NB4 (cell line): ENCODE measurements around the gene NDUFB10.
A peak's percentile ranks its signal among the peaks of the same experiment; 100 is the strongest.
"Not testable (repeated sequence)": the region's sequence is repeated elsewhere in the genome, so short reads cannot be mapped to it uniquely, and the experiment has no call there.

Source experiments
- DNase-seq: peaks from one replicate; pipeline ENCODE4 v3.0.0; 2010; ENCODE audit warnings: low read depth
- H3K4me3 ChIP-seq: one replicate; pipeline ENCODE4 v1.5.1; 2011; ENCODE audit warnings: mild to moderate bottlenecking, low read depth, low read length, moderate library complexity
- MAX ChIP-seq: IDR thresholded peaks from 2 replicates; pipeline ENCODE4 v1.6.1; 2011; ENCODE audit warnings: low read depth, low read length
- MYC ChIP-seq: IDR thresholded peaks from 2 replicates; pipeline ENCODE4 v1.6.1; 2011; ENCODE audit warnings: low read depth, low read length
- POLR2A ChIP-seq: IDR thresholded peaks from 2 replicates; pipeline ENCODE4 v1.6.1; 2011; ENCODE audit warnings: mild to moderate bottlenecking; ENCODE audit not compliant: insufficient read length; ENCODE audit errors: extremely low read depth
- TF ChIP-seq, protein P1 (sequence below): IDR thresholded peaks from one replicate; pipeline ENCODE4 v1.5.1; 2012; ENCODE audit warnings: low read depth, low read length

NDUFB10 gene

DNA sequence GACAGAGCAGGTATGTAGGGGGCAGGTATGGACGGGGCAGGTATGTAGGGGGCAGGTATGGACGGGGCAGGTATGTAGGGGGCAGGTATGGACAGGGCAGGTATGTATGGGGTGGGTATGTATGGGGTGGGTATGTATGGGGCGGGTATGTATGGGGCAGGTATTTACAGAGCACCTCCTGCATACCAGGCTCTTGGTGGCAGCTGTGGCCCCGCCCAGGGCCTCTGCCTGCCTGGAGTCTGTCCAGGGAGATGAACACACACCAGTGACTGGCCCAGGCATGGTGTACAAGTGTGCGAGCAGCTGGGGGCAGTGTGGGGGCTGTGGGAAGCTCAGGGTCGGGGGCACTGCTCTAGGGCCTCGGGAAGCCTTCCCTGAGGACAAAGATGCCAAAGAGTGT lies 9.3 kb upstream of the NDUFB10 start:
- H3K4me3 ChIP-seq, result no peak overlapping the region
- DNase-seq, result no peak
- TF ChIP-seq, protein P1, sequence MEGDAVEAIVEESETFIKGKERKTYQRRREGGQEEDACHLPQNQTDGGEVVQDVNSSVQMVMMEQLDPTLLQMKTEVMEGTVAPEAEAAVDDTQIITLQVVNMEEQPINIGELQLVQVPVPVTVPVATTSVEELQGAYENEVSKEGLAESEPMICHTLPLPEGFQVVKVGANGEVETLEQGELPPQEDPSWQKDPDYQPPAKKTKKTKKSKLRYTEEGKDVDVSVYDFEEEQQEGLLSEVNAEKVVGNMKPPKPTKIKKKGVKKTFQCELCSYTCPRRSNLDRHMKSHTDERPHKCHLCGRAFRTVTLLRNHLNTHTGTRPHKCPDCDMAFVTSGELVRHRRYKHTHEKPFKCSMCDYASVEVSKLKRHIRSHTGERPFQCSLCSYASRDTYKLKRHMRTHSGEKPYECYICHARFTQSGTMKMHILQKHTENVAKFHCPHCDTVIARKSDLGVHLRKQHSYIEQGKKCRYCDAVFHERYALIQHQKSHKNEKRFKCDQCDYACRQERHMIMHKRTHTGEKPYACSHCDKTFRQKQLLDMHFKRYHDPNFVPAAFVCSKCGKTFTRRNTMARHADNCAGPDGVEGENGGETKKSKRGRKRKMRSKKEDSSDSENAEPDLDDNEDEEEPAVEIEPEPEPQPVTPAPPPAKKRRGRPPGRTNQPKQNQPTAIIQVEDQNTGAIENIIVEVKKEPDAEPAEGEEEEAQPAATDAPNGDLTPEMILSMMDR, result no peak
- TF ChIP-seq MYC, result no peak
- TF ChIP-seq MAX, result no peak
- no peak for TF ChIP-seq POLR2A

DNA sequence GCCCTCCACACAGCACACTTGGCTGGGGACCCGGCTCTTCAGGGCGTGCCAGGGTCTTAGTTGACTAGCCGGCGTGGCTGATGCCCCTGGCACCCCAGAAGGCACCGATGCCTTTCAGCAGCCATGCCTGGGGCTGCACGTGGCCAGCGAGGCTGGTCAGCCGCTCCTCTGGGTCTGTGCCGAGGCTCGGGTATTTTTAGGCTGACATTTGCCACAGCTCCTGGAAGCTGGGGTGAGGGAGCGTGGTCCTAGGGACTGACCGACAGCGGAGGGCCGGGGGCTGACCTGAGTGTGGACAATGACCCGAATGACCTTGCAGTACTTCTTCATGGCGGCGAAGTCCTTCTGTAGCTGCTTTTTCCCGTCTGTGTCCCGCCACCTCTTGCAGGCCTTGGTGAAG lies 8.8 kb upstream of the NDUFB10 start:
- H3K4me3 ChIP-seq, result no peak overlapping the region
- no peak for DNase-seq
- TF ChIP-seq, protein P1, result no peak

GRCh38 chr16:1953734-1954133 lies 5.6 kb upstream of the NDUFB10 start:
- no peak overlapping the region for H3K4me3 ChIP-seq
- DNase-seq, result no peak
- no peak for TF ChIP-seq MAX
- no peak for TF ChIP-seq POLR2A
- no peak for TF ChIP-seq MYC
- TF ChIP-seq, protein P1, result no peak

DNA sequence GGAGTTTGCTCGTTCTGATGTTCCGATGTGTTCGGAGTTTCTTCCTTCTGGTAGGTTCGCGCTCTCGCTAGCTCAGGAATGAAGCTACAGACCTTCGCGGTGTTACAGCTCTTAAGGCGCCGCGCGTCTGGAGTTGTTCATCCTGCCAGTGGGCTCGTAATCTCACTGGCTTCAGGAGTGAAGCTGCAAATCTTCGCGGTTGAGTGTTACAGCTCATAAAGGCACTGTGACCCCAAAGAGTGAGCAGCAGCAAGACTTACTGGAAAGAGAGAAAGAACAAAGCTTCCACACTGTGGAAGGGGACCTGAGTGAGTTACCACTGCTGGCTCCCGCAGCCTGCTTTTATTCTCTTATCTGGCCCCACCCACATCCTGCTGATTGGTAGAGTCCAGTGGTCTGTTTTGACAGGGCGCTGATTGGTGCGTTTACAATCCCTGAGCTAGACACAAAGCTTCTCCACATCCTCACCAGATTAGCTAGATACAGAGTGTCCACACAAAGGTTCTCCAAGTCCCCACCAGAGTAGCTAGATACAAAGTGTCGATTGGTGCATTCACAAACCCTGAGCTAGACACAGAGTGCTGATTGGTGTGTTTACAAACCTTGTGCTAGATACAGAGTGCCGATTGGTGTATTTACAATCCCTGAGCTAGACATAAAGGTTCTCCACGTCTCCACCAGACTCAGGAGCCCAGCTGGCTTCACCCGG lies 1.8 kb upstream of the NDUFB10 start:
- DNase-seq, H3K4me3 ChIP-seq: not testable (repeated sequence)

GRCh38 chr16:1958143-1958491 lies 1.2 kb upstream of the NDUFB10 start:
- not testable (repeated sequence) for H3K4me3 ChIP-seq

DNA sequence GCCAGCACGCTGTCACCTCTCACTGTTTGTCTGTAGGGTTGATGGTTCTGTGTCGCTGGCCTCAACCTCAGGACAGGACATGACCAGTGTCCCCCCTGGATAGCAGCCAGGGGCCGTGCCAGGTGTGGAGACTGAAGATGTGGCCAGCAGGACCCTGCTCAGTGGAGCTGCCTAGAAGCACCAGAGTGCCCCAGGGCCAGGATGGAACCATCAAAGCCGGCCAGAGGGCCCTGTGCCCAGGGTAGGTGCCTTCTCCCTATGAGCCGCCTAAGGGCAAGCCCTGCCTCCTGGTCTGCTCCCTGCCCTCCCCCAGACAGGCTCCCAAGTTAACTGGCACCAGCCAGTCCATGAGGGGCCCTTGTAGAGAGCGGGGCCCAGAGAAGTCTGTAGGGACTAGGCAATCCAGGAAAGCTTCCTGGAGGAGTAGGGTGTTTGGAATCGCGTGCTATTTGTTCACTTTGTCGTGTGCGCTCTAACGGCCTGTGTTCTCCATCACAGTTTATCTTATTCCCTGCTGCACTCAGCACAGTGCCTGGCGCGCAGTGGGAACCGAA lies 546 bp upstream of the NDUFB10 start:
- no peak for TF ChIP-seq MAX
- TF ChIP-seq, protein P1, result no peak
- no peak for TF ChIP-seq MYC
- TF ChIP-seq POLR2A, result no peak
- no peak for DNase-seq
- H3K4me3 ChIP-seq, result peak overlapping the region; percentile 16

More at GRCh38 chr16:1958143-1958491, 1.2 kb upstream of the NDUFB10 start:
- not testable (repeated sequence) for DNase-seq

DNA sequence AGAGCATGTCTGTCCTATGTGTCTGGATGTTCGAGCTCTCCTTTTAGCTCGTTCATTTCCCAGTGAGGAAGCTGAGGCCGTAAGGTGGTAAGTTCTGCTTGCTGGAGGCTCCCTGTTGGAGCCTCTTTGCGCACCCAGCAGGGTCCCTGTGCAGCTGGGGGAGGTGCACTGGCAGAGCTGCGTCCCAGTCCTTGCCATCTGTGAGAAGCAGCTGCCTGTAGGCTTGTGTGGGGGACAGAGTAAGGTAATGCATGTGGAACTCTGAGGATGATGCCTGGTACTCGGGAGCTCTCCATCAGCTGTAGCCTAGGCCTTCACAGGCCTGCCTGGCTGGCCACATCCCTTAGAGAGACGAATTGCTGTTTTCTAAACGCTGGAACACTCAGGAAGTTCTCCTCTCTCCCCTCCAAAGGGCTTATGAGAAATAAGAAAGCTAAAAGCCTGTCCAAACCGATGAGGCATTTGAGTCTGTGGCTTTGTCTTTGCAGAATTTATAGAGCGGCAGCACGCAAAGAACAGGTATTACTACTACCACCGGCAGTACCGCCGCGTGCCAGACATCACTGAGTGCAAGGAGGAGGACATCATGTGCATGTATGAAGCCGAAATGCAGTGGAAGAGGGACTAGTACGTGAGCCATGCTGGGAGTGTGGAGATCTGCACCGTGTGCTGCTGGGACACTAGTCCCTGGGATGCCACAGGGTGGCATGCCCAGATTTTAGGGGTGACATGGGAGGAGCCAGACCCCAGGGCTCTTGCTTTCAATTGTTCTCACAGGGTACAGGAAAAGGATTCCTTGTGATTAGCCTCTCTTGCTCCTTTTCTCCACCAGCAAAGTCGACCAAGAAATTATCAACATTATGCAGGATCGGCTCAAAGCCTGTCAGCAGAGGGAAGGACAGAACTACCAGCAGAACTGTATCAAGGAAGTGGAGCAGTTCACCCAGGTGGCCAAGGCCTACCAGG lies 1.6 kb downstream of the NDUFB10 start:
- DNase-seq, result peak; percentile 87
- H3K4me3 ChIP-seq, result peak overlapping the region; percentile 77

More for the DNA sequence above, 1.6 kb downstream of the NDUFB10 start:
- TF ChIP-seq POLR2A (no peak), MAX (no peak), MYC (no peak; the same call in 1 of the 2 replicates)
- TF ChIP-seq, protein P1, result no peak
